HG02610 (cell line): ENCODE results near the gene TIMM8A.

ENCODE experiments used
- ATAC-seq: cut with Tn5 transposase; IDR thresholded peaks from one replicate; pipeline ENCODE4 v1.9.1; 2021; ENCODE audit warnings: mild to moderate bottlenecking, moderate library complexity; ENCODE audit not compliant: unreplicated experiment

The TIMM8A gene

GRCh38 chrX:101348452-101349192 is at the start of gene TIMM8A:
Gene TIMM8A, minus strand, starts transcription at chrX:101348742. Its CDS starts 78 bp downstream, at chrX:101348664.
- ATAC-seq: peak; percentile 99

- ATAC-seq: no peak
Measured at GRCh38 chrX:101397779-101398178, 49.2 kb upstream of the TIMM8A start.

GRCh38 chrX:101395789-101396188 is 47.2 kb upstream of the TIMM8A start:
- no peak for ATAC-seq

GRCh38 chrX:101394372-101394771 is 45.8 kb upstream of the TIMM8A start:
- no peak for ATAC-seq

- no peak for ATAC-seq
Measured at GRCh38 chrX:101393530-101394305, 45.2 kb upstream of the TIMM8A start.

GRCh38 chrX:101391831-101392230 is 43.3 kb upstream of the TIMM8A start:
- ATAC-seq: no peak

- ATAC-seq: peak; percentile 86
Measured at GRCh38 chrX:101390664-101391525, 42.4 kb upstream of the TIMM8A start, which contains the start of gene RPL36A. Gene RPL36A, plus strand, starts transcription at chrX:101391011. Its CDS starts 33 bp downstream, at chrX:101391044.

- ATAC-seq: no peak
Measured at GRCh38 chrX:101388604-101389003, 40.1 kb upstream of the TIMM8A start.

GRCh38 chrX:101386542-101386885 is 38.0 kb upstream of the TIMM8A start:
- ATAC-seq: no peak

- peak; percentile 67 for ATAC-seq
Measured at GRCh38 chrX:101385795-101386541, 37.4 kb upstream of the TIMM8A start, which contains the start of gene BTK. Gene BTK, minus strand, starts transcription at chrX:101386191. Its CDS starts 10,907 bp downstream, at chrX:101375284.

- no peak for ATAC-seq
Measured at GRCh38 chrX:101385026-101385684, 36.6 kb upstream of the TIMM8A start.

GRCh38 chrX:101383679-101384205 is 35.2 kb upstream of the TIMM8A start:
- peak; percentile 81 for ATAC-seq

- ATAC-seq: no peak
Measured at GRCh38 chrX:101377547-101377946, 29.0 kb upstream of the TIMM8A start.

GRCh38 chrX:101370888-101371504 is 22.5 kb upstream of the TIMM8A start:
- ATAC-seq: peak; percentile 83

- ATAC-seq: no peak
Measured at GRCh38 chrX:101369687-101370086, 21.1 kb upstream of the TIMM8A start.

GRCh38 chrX:101368800-101369199 is 20.3 kb upstream of the TIMM8A start:
- ATAC-seq: no peak

GRCh38 chrX:101365301-101365795 is 16.8 kb upstream of the TIMM8A start:
- ATAC-seq: no peak

GRCh38 chrX:101362757-101363156 is 14.2 kb upstream of the TIMM8A start:
- no peak for ATAC-seq

- no peak for ATAC-seq
Measured at GRCh38 chrX:101362116-101362515, 13.6 kb upstream of the TIMM8A start.
